HG02759 (cell line): ENCODE measurements around the gene ZNF837.

ENCODE experiments used
- ATAC-seq: cut with Tn5 transposase; IDR thresholded peaks from one replicate; pipeline ENCODE4 v1.9.1; 2021; ENCODE audit warnings: mild to moderate bottlenecking, moderate library complexity; ENCODE audit not compliant: unreplicated experiment

ZNF837 gene

GRCh38 chr19:58326501-58326913 lies 54.3 kb downstream of the ZNF837 start:
- ATAC-seq: no peak

- no peak for ATAC-seq
Measured at GRCh38 chr19:58325311-58326022, 55.4 kb downstream of the ZNF837 start.

- ATAC-seq: no peak
Measured at GRCh38 chr19:58319241-58319640, 61.6 kb downstream of the ZNF837 start.

- ATAC-seq: no peak
Measured at GRCh38 chr19:58318297-58318696, 62.5 kb downstream of the ZNF837 start.
